GM10248 (cell line): Measurements from ENCODE around the gene HDAC4.

ENCODE experiments used
- CTCF ChIA-PET: fragments of 300-600 bp; sonication (Branson Sonifier 250); formaldehyde crosslinking; extraction: SDS; loops from one replicate; lab custom pipeline; 2021; ENCODE audit warnings: antibody characterized with exemption; lab: Yijun Ruan, JAX
- POLR2A ChIA-PET: fragments of 350-650 bp; sonication (Branson Sonifier 250); formaldehyde crosslinking; extraction: SDS; loops from one replicate; lab custom pipeline; 2020; ENCODE audit warnings: antibody characterized with exemption; lab: Yijun Ruan, JAX
- DNase-seq: peaks from one replicate; pipeline ENCODE4 v3.0.0; 2012; ENCODE audit errors: extremely low spot score
- CTCF ChIP-seq: IDR thresholded peaks from 2 replicates; pipeline ENCODE4 v1.5.1; 2012; ENCODE audit warnings: mild to moderate bottlenecking, low read depth; ENCODE audit errors: extremely low read depth, missing control alignments, control extremely low read depth

The HDAC4 gene

GRCh38 chr2:239165206-239165831, 235.5 kb downstream of the HDAC4 start:
- no peak for TF ChIP-seq CTCF
- no peak for DNase-seq
- ChIA-PET CTCF (no interaction called here), POLR2A (no interaction called here)

GRCh38 chr2:239164335-239164871, 236.4 kb downstream of the HDAC4 start:
- ChIA-PET POLR2A (no interaction called here), CTCF (no interaction called here)
- no peak for TF ChIP-seq CTCF
- DNase-seq: no peak

GRCh38 chr2:239163688-239164334, 237.0 kb downstream of the HDAC4 start:
- no peak for DNase-seq
- ChIA-PET CTCF (interaction anchor here (1.3 kb wide), 1 partner anchor 8 kb away, joined by 3 read pairs; no protein-coding TSS in a partner anchor), POLR2A (no interaction called here)
- TF ChIP-seq CTCF: no peak

GRCh38 chr2:239162976-239163687, 237.7 kb downstream of the HDAC4 start:
- DNase-seq: no peak
- ChIA-PET CTCF (interaction anchor here (1.3 kb wide), 1 partner anchor 8 kb away, joined by 3 read pairs; no protein-coding TSS in a partner anchor), POLR2A (no interaction called here)
- TF ChIP-seq CTCF: no peak

- TF ChIP-seq CTCF: no peak
Observed at GRCh38 chr2:239162141-239162821, 238.5 kb downstream of the HDAC4 start.

GRCh38 chr2:239161711-239162140, 239.1 kb downstream of the HDAC4 start:
- ChIA-PET POLR2A (no interaction called here), CTCF (no interaction called here)
- TF ChIP-seq CTCF: no peak
- DNase-seq: no peak

More at GRCh38 chr2:239162141-239162821, 238.5 kb downstream of the HDAC4 start:
- DNase-seq: no peak
- CTCF ChIA-PET: interaction anchor here (1.3 kb wide), 1 partner anchor 9 kb away, joined by 3 read pairs; no protein-coding TSS in a partner anchor
- POLR2A ChIA-PET: no interaction called here
